HCT116 (cell line): ENCODE results near the gene ELP2.

Experiments
- CTCF ChIP-seq, 3 experiments: fragments of 200-600 bp in 1 of 3; sonication (generic) in 1 of 3; IDR thresholded peaks in 2 of 3; conservative IDR thresholded peaks in 1 of 3; 2 replicates each; pipeline ENCODE4 v1.5.1; 2012 to 2017; ENCODE audit warnings: low read depth in 2 of 3, low read length in 2 of 3, antibody characterized with exemption in 1 of 3, borderline replicate concordance in 1 of 3, control low read depth in 1 of 3, mild to moderate bottlenecking in 1 of 3, mixed read lengths in 1 of 3, mixed run types in 1 of 3, moderate library complexity in 1 of 3; ENCODE audit not compliant: insufficient read depth in 1 of 3
- ELF1 ChIP-seq: IDR thresholded peaks from 2 replicates; pipeline ENCODE4 v1.6.1; 2012; ENCODE audit warnings: low read depth, borderline replicate concordance
- EZH2 ChIP-seq: fragments of 200-600 bp; sonication (generic); IDR thresholded peaks from 2 replicates; pipeline ENCODE4 v1.6.1; 2017; ENCODE audit warnings: antibody characterized with exemption, mixed run types
- EZH2phosphoT487 ChIP-seq: fragments of 200-600 bp; IDR thresholded peaks from 2 replicates; pipeline ENCODE4 v1.6.1; 2018; ENCODE audit warnings: antibody characterized with exemption, borderline replicate concordance
- MAX ChIP-seq: IDR thresholded peaks from 2 replicates; pipeline ENCODE4 v1.6.1; 2012
- POLR2A ChIP-seq: IDR thresholded peaks from 2 replicates; pipeline ENCODE4 v1.7.0; 2011; ENCODE audit warnings: borderline replicate concordance; ENCODE audit not compliant: insufficient read depth, insufficient read length; ENCODE audit errors: extremely low read depth
- POLR2AphosphoS5 ChIP-seq: IDR thresholded peaks from 2 replicates; pipeline ENCODE4 v1.6.1; 2011; ENCODE audit warnings: mild to moderate bottlenecking, low read depth, low read length, moderate library complexity
- REST ChIP-seq: IDR thresholded peaks from 2 replicates; pipeline ENCODE4 v1.6.1; 2012; ENCODE audit warnings: low read depth
- SP1 ChIP-seq: IDR thresholded peaks from 2 replicates; pipeline ENCODE4 v1.6.1; 2012; ENCODE audit warnings: low read depth
- SRF ChIP-seq: IDR thresholded peaks from 2 replicates; pipeline ENCODE4 v1.6.1; 2012; ENCODE audit warnings: low read depth
- YY1 ChIP-seq: IDR thresholded peaks from 2 replicates; pipeline ENCODE4 v1.6.1; 2011; ENCODE audit warnings: low read length, low read depth, moderate library complexity, mild to moderate bottlenecking; ENCODE audit not compliant: insufficient replicate concordance; ENCODE audit errors: extremely low read depth
- ZBTB33 ChIP-seq: IDR thresholded peaks from 2 replicates; pipeline ENCODE4 v1.6.1; 2011; ENCODE audit warnings: mild to moderate bottlenecking, low read length, moderate library complexity; ENCODE audit not compliant: insufficient replicate concordance; ENCODE audit errors: extremely low read depth
- ZFX ChIP-seq: fragments of 450-650 bp; IDR thresholded peaks from 2 replicates; pipeline ENCODE4 v1.6.1; 2017

GRCh38 chr18:36126668-36127067 lies 3.0 kb upstream of the ELP2 start:
- TF ChIP-seq YY1 (no peak), SP1 (no peak), EZH2phosphoT487 (no peak), CTCF (IDR thresholded peaks at IDR 0.05 in 2 of 3, conservative IDR thresholded peaks at IDR 0.05 in 1 of 3; ENCODE audit: borderline replicate concordance in 1 of 3, insufficient read depth in 1 of 3, low read depth in 2 of 3, low read length in 2 of 3) (no peak), ZFX (no peak), POLR2A (no peak), POLR2AphosphoS5 (no peak), EZH2 (no peak), SRF (no peak), REST (no peak), ZBTB33 (no peak), ELF1 (no peak), MAX (no peak)
